ENCODE results near the gene ERBB4.

DNA sequence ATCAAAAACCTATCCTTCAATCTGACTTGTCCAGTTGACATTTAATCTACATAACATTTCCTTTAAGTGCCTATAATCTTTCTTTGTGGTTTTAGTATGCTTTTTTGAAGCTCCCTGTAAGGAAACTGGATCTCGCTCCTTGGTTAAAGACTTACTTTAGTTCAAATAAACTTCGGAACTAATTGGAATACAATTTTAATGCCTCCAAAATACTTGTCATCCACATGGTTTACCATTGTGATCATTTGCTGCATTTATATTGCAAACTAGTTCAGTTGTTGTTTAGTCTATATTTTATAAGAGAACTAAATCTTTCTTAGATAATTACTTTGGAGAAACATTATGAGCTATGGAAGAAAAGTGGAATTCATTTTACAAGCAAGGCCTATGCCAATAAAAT, 496.0 kb downstream of the ERBB4 start:
- TF ChIP-seq EZH2 (IDR thresholded peaks at IDR 0.05; ENCODE audit: low read depth, low read length, severe bottlenecking) (no peak), TAF1 (IDR thresholded peaks at IDR 0.05; ENCODE audit: low read depth, low read length) (no peak), POLR2A (IDR thresholded peaks at IDR 0.05; ENCODE audit: control extremely low read depth in 1 of 2, low read depth in 2 of 2, low read length in 2 of 2) (no peak), POLR2AphosphoS5 (IDR thresholded peaks at IDR 0.05; ENCODE audit: low read depth, low read length) (no peak), JUND (IDR thresholded peaks at IDR 0.05; ENCODE audit: low read length) (no peak), SP4 (IDR thresholded peaks at IDR 0.05; ENCODE audit: low read length) (no peak), ZNF274 (IDR thresholded peaks at IDR 0.05; ENCODE audit: borderline replicate concordance, extremely low read depth, low read length) (no peak), GABPA (IDR thresholded peaks at IDR 0.05; ENCODE audit: borderline replicate concordance, insufficient read depth, low read length) (no peak), SP2 (IDR thresholded peaks at IDR 0.05; ENCODE audit: low read length) (no peak), SAP30 (IDR thresholded peaks at IDR 0.05; ENCODE audit: insufficient read depth, insufficient replicate concordance, low read length) (no peak), CHD1 (IDR thresholded peaks at IDR 0.05; ENCODE audit: low read depth, low read length) (no peak), RAD21 (IDR thresholded peaks at IDR 0.05 in 1 of 2, conservative IDR thresholded peaks at IDR 0.05 in 1 of 2; ENCODE audit: low read depth in 2 of 2, low read length in 2 of 2) (no peak)
- TF ChIP-seq, protein P1, sequence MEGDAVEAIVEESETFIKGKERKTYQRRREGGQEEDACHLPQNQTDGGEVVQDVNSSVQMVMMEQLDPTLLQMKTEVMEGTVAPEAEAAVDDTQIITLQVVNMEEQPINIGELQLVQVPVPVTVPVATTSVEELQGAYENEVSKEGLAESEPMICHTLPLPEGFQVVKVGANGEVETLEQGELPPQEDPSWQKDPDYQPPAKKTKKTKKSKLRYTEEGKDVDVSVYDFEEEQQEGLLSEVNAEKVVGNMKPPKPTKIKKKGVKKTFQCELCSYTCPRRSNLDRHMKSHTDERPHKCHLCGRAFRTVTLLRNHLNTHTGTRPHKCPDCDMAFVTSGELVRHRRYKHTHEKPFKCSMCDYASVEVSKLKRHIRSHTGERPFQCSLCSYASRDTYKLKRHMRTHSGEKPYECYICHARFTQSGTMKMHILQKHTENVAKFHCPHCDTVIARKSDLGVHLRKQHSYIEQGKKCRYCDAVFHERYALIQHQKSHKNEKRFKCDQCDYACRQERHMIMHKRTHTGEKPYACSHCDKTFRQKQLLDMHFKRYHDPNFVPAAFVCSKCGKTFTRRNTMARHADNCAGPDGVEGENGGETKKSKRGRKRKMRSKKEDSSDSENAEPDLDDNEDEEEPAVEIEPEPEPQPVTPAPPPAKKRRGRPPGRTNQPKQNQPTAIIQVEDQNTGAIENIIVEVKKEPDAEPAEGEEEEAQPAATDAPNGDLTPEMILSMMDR (IDR thresholded peaks at IDR 0.05; ENCODE audit: control extremely low read depth in 1 of 3, insufficient read depth in 1 of 3, low read depth in 1 of 3, low read length in 3 of 3) = no peak
- TF ChIP-seq, protein P2, sequence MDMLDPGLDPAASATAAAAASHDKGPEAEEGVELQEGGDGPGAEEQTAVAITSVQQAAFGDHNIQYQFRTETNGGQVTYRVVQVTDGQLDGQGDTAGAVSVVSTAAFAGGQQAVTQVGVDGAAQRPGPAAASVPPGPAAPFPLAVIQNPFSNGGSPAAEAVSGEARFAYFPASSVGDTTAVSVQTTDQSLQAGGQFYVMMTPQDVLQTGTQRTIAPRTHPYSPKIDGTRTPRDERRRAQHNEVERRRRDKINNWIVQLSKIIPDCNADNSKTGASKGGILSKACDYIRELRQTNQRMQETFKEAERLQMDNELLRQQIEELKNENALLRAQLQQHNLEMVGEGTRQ (IDR thresholded peaks at IDR 0.05; ENCODE audit: low read length) = no peak
